Kidney (tissue), 14 donors: ENCODE measurements around the gene HBA1. TPM values are rescaled to one million over a fixed set of nuclear protein-coding genes. Genes with fewer than 3 reads are reported as not detected.
"Not testable (repeated sequence)": the region's sequence is repeated elsewhere in the genome, so short reads cannot be mapped to it uniquely, and the experiment has no call there.

Experiments used
- DNase-seq, 5 donors: peaks; one replicate each; pipeline ENCODE4 v3.0.0-alpha.2; 2013 to 2020
- FAIRE-seq: peaks from 2 replicates; lab custom pipeline; 2012; peaks lifted over from hg19 to GRCh38; lab: Jason Lieb, UNC
- H3K27ac ChIP-seq, 2 donors: one replicate each; pipeline ENCODE4 v1.7.0; 2013; ENCODE audit warnings: low read depth in 2 of 2, low read length in 2 of 2, inconsistent platforms in 1 of 2
- H3K27me3 ChIP-seq: one replicate; pipeline ENCODE4 v1.7.1; 2013; ENCODE audit warnings: low read length, inconsistent platforms; ENCODE audit not compliant: control insufficient read depth, insufficient read depth
- H3K36me3 ChIP-seq, 3 donors: one replicate each; pipeline versions ENCODE4 v1.7.0 to v1.7.1; 2013; ENCODE audit warnings: low read length in 3 of 3, control low read depth in 1 of 3, inconsistent platforms in 1 of 3; ENCODE audit not compliant: insufficient read depth in 3 of 3, control insufficient read depth in 2 of 3
- H3K4me1 ChIP-seq, 3 donors: one replicate each; pipeline versions ENCODE4 v1.7.0 to v1.7.1; 2013; ENCODE audit warnings: low read length in 3 of 3, inconsistent platforms in 1 of 3, low read depth in 1 of 3; ENCODE audit not compliant: control insufficient read depth in 2 of 3, insufficient read depth in 2 of 3
- H3K4me3 ChIP-seq, 3 donors: one replicate each; pipeline versions ENCODE4 v1.7.0 to v1.8.1; 2013; ENCODE audit warnings: low read length in 3 of 3, control low read depth in 1 of 3, inconsistent platforms in 1 of 3
- H3K9ac ChIP-seq, 3 donors: one replicate each; pipeline versions ENCODE4 v1.7.0 to v1.7.1; 2013; ENCODE audit warnings: low read length in 3 of 3, control low read depth in 1 of 3, inconsistent platforms in 1 of 3
- H3K9me3 ChIP-seq, 3 donors: one replicate each; pipeline versions ENCODE4 v1.7.0 to v1.7.1; 2013; ENCODE audit warnings: low read length in 3 of 3, control low read depth in 1 of 3, inconsistent platforms in 1 of 3; ENCODE audit not compliant: control insufficient read depth in 2 of 3, insufficient read depth in 1 of 3
- intact Hi-C: fragments of 100-400 bp; cut with DNase I; formaldehyde crosslinking; loops from one replicate; pipeline ENCODE4 v1.11.1; 2022
- polyA plus RNA-seq: library from polyadenylated mRNA; stranded (reverse); fragments of 350-450 nt; fragmentation: Illumina TruSeq; extraction: RNeasy Lipid Tissue Mini Kit (QIAGEN cat#74804); gene quantifications from one replicate; pipeline ENCODE4 v1.2.3, GENCODE V29; 2014; ENCODE audit warnings: low read depth, low replicate concordance; ENCODE audit not compliant: insufficient read depth
- total RNA-seq: library from RNA; stranded (reverse); fragmentation: NEBNext Ultra II Directional; extraction: Animal tissue kit (Norgen Biotek cat#: 25700); gene quantifications from one replicate; pipeline ENCODE4 v1.2.1, GENCODE V29; 2021
- TF ChIP-seq, protein P1 (sequence below): IDR thresholded peaks from 3 replicates; pipeline ENCODE4 v1.5.1; 2012; ENCODE audit warnings: mild to moderate bottlenecking, moderate library complexity, borderline replicate concordance; ENCODE audit not compliant: insufficient read depth; ENCODE audit errors: extremely low read depth
- donor health status: control.
- donor health status: control.
- donor health status: control.
- donor health status: control.
- donor health status: control.
- donor health status: DM: yes; HTN: yes; CAD: no.
- donor health status: Normal renal cell carcinoma (clear cell type).

HBA1 gene
- total and polyA plus RNA-seq, 2 donors from 2014 or later, result 2.6 to 41.1 TPM

GRCh38 chr16:152141-153128 lies 24.0 kb upstream of the HBA1 start, which contains the start of gene HBZ:
Gene HBZ, plus strand, starts transcription at chr16:152644. Its CDS starts 266 bp downstream, at chr16:152910.
- intact Hi-C loops, result no loop called here
- TF ChIP-seq, protein P1, sequence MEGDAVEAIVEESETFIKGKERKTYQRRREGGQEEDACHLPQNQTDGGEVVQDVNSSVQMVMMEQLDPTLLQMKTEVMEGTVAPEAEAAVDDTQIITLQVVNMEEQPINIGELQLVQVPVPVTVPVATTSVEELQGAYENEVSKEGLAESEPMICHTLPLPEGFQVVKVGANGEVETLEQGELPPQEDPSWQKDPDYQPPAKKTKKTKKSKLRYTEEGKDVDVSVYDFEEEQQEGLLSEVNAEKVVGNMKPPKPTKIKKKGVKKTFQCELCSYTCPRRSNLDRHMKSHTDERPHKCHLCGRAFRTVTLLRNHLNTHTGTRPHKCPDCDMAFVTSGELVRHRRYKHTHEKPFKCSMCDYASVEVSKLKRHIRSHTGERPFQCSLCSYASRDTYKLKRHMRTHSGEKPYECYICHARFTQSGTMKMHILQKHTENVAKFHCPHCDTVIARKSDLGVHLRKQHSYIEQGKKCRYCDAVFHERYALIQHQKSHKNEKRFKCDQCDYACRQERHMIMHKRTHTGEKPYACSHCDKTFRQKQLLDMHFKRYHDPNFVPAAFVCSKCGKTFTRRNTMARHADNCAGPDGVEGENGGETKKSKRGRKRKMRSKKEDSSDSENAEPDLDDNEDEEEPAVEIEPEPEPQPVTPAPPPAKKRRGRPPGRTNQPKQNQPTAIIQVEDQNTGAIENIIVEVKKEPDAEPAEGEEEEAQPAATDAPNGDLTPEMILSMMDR, result no peak
- peaks cover 0 to 4% (median 2%) of the 10 kb centered on the region in 3 donors for H3K4me1 ChIP-seq
- FAIRE-seq, result no peak
- H3K4me3 ChIP-seq, result no peak within 1 kb of the TSS
- H3K9ac ChIP-seq, result no peak within 1 kb of the TSS
- H3K36me3 ChIP-seq, result no peaks in the 10 kb centered on the region
- no peaks in the 10 kb centered on the region for H3K9me3 ChIP-seq
- no peak within 1 kb of the TSS for H3K27ac ChIP-seq
- H3K27me3 ChIP-seq, result peaks cover 12% of the 10 kb centered on the region
- no peak for DNase-seq

- peaks cover 12% of the 10 kb centered on the region for H3K27me3 ChIP-seq
- intact Hi-C loops, H3K36me3 ChIP-seq, H3K9ac ChIP-seq, H3K27ac ChIP-seq, H3K4me1 ChIP-seq, H3K4me3 ChIP-seq, DNase-seq, FAIRE-seq, H3K9me3 ChIP-seq: not testable (repeated sequence)
These were observed 23.4 kb upstream of the HBA1 start for GRCh38 chr16:153129-153521.

- FAIRE-seq, H3K4me3 ChIP-seq, H3K9me3 ChIP-seq, DNase-seq, H3K36me3 ChIP-seq, intact Hi-C loops, H3K9ac ChIP-seq, H3K4me1 ChIP-seq, H3K27ac ChIP-seq: not testable (repeated sequence)
- peaks cover 15% of the 10 kb centered on the region for H3K27me3 ChIP-seq
These were observed 22.8 kb upstream of the HBA1 start for GRCh38 chr16:153550-154216.

- Histone ChIP-seq H3K27me3 (peaks cover 15% of the 10 kb centered on the region), H3K4me3 (peak overlapping the region in 2 of 3 donors; percentile 11 to 21), H3K9me3 (no peaks in the 10 kb centered on the region), H3K9ac (no peak overlapping the region), H3K36me3 (no peaks in the 10 kb centered on the region), H3K27ac (no peak overlapping the region), H3K4me1 (peaks cover 0 to 4% (median 2%) of the 10 kb centered on the region in 3 donors)
- TF ChIP-seq, protein P1, result no peak
- intact Hi-C loops, result no loop called here
- FAIRE-seq (no peak), DNase-seq (peak in 4 of 5 donors; percentile 43 to 74 (median 64))
These were observed 22.1 kb upstream of the HBA1 start for GRCh38 chr16:154217-155030.
